ENCODE measurements around the gene SNRPA. TPM values are rescaled to one million over a fixed set of nuclear protein-coding genes. Genes with fewer than 3 reads are reported as not detected.

SNRPA gene
- total and polyA plus RNA-seq, 2 of the 4 experiments (the other 2 are of a cell fraction), result 30.3 to 81.3 TPM

DNA sequence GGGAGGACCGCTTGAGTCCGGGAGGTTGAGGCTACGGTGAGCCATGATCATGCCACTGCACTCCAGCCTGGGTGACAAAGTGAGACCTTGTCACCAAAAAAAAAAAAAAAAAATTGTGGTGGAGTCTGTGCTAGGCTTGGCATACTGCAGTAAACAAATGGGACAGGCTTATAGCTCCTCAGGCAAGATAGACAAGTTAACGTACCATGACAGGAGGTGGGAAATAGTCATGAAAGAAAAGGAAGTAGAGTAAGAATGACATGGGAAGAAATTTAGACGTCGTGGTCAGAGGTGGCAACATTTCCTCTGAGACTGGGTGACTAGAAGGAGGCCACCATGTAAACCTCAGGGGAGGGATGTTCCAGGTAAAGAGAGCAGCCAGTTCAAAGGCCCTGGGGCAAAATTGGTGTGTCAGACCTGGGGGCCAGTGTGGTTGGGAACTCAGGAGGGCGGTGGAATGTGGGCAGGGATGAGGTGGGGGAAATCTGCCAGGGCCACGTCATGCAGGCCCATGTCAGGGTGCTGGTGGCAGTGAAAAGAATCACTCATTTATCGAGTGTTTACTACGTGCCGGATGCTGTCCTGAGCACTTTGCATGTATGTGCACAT is 5.6 kb downstream of the SNRPA start:
- H3K56ac ChIP-seq (ENCODE audit: extremely low read depth, insufficient read depth, low read length), result no peak overlapping the region
- in situ Hi-C loops (cut with MboI; ENCODE audit: low sequenced_read_pairs), result no loop called here
- POLR2A ChIA-PET (ENCODE audit: unreplicated experiment), result no interaction called here
- H3K27me3 ChIP-seq (ENCODE audit: control insufficient read depth, insufficient read depth, low read length), result no peaks in the 10 kb centered on the region
- no peak overlapping the region for H3K27ac ChIP-seq (ENCODE audit: insufficient read depth, low read length)
- no peak overlapping the region for H2AK9ac ChIP-seq (replicated peaks; ENCODE audit: low read depth, low read length, poor library complexity)
- H3K4ac ChIP-seq (ENCODE audit: low read depth, low read length), result no peak overlapping the region
- H3K23ac ChIP-seq (ENCODE audit: low read depth, low read length), result no peak overlapping the region
- no TSS peak for BruUV-seq (replicated peaks)
- no peak overlapping the region for H4K91ac ChIP-seq (ENCODE audit: insufficient read depth, low read depth, low read length)
- H3K9me3 ChIP-seq (ENCODE audit: control insufficient read depth, insufficient read depth, low read length), result no peaks in the 10 kb centered on the region
- no peak overlapping the region for H2BK20ac ChIP-seq (ENCODE audit: low read depth, low read length)
- no peak for DNase-seq
- H3K79me1 ChIP-seq (ENCODE audit: low read depth in 1 of 2, low read length in 2 of 2), result peaks cover 27 to 57% of the 10 kb centered on the region in 2 experiments
- ATAC-seq (ENCODE audit: low read depth), result no peak
- peaks cover 9% of the 10 kb centered on the region; the same call in 1 of the 2 replicates for H3K9me1 ChIP-seq (ENCODE audit: insufficient read depth, low read length)
- H2BK5ac ChIP-seq (ENCODE audit: low read depth, low read length, poor library complexity, severe bottlenecking), result no peak overlapping the region
- dilution Hi-C loops (cut with HindIII; ENCODE audit: low sequenced_read_pairs, unreplicated experiment), result no loop called here
- peaks cover 56% of the 10 kb centered on the region for H3K36me3 ChIP-seq (ENCODE audit: control insufficient read depth, insufficient read depth, low read length)
- H2BK15ac ChIP-seq (ENCODE audit: low read depth, low read length), result no peak overlapping the region
- H3K4me1 ChIP-seq (ENCODE audit: control insufficient read depth, insufficient read depth, low read length), result peaks cover 2% of the 10 kb centered on the region; the same call in 1 of the 2 replicates
- peaks cover 35% of the 10 kb centered on the region for H4K20me1 ChIP-seq (ENCODE audit: insufficient read depth, low read length)
- no peak overlapping the region for H3K18ac ChIP-seq (ENCODE audit: low read depth, low read length)
- intact Hi-C loops (cut with micrococcal nuclease), result no loop called here
- H4K5ac ChIP-seq (ENCODE audit: low read depth, low read length), result no peak overlapping the region
- no peak overlapping the region for H2AFZ ChIP-seq (replicated peaks; ENCODE audit: low read length, poor library complexity)
- TF ChIP-seq MAZ (IDR thresholded peaks at IDR 0.05; ENCODE audit: borderline replicate concordance, low read depth, low read length) (no peak), MAFK (IDR thresholded peaks at IDR 0.05; ENCODE audit: low read depth, low read length) (no peak), POLR2A (IDR thresholded peaks at IDR 0.05; ENCODE audit: low read depth, low read length) (no peak), SMC3 (IDR thresholded peaks at IDR 0.05; ENCODE audit: low read depth, low read length) (no peak), NFE2L2 (IDR thresholded peaks at IDR 0.05; ENCODE audit: low read depth, low read length) (no peak), RFX5 (IDR thresholded peaks at IDR 0.05; ENCODE audit: low read depth, low read length) (no peak), MXI1 (IDR thresholded peaks at IDR 0.05; ENCODE audit: borderline replicate concordance, low read depth, low read length) (no peak), CEBPB (IDR thresholded peaks at IDR 0.05; ENCODE audit: low read depth, low read length) (no peak), RCOR1 (IDR thresholded peaks at IDR 0.05; ENCODE audit: insufficient replicate concordance, low read length) (no peak), FOS (IDR thresholded peaks at IDR 0.05; ENCODE audit: low read depth, low read length) (no peak), BHLHE40 (IDR thresholded peaks at IDR 0.05; ENCODE audit: low read depth, low read length) (no peak), CHD1 (IDR thresholded peaks at IDR 0.05; ENCODE audit: low read depth, low read length) (no peak), RAD21 (IDR thresholded peaks at IDR 0.05; ENCODE audit: low read length) (no peak)
- TF ChIP-seq, protein P1, sequence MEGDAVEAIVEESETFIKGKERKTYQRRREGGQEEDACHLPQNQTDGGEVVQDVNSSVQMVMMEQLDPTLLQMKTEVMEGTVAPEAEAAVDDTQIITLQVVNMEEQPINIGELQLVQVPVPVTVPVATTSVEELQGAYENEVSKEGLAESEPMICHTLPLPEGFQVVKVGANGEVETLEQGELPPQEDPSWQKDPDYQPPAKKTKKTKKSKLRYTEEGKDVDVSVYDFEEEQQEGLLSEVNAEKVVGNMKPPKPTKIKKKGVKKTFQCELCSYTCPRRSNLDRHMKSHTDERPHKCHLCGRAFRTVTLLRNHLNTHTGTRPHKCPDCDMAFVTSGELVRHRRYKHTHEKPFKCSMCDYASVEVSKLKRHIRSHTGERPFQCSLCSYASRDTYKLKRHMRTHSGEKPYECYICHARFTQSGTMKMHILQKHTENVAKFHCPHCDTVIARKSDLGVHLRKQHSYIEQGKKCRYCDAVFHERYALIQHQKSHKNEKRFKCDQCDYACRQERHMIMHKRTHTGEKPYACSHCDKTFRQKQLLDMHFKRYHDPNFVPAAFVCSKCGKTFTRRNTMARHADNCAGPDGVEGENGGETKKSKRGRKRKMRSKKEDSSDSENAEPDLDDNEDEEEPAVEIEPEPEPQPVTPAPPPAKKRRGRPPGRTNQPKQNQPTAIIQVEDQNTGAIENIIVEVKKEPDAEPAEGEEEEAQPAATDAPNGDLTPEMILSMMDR (conservative IDR thresholded peaks at IDR 0.05; ENCODE audit: low read depth, low read length), result no peak
- TF ChIP-seq, protein P2, sequence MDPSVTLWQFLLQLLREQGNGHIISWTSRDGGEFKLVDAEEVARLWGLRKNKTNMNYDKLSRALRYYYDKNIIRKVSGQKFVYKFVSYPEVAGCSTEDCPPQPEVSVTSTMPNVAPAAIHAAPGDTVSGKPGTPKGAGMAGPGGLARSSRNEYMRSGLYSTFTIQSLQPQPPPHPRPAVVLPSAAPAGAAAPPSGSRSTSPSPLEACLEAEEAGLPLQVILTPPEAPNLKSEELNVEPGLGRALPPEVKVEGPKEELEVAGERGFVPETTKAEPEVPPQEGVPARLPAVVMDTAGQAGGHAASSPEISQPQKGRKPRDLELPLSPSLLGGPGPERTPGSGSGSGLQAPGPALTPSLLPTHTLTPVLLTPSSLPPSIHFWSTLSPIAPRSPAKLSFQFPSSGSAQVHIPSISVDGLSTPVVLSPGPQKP (IDR thresholded peaks at IDR 0.05; ENCODE audit: borderline replicate concordance, low read depth, low read length), result no peak
- TF ChIP-seq, protein P3, sequence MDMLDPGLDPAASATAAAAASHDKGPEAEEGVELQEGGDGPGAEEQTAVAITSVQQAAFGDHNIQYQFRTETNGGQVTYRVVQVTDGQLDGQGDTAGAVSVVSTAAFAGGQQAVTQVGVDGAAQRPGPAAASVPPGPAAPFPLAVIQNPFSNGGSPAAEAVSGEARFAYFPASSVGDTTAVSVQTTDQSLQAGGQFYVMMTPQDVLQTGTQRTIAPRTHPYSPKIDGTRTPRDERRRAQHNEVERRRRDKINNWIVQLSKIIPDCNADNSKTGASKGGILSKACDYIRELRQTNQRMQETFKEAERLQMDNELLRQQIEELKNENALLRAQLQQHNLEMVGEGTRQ (IDR thresholded peaks at IDR 0.05; ENCODE audit: low read depth, low read length), result no peak
- H3K9ac ChIP-seq (ENCODE audit: low read depth, low read length), result no peak overlapping the region
- 96% methylated on average over 3 of the region's 11 CpGs; no CpG with 5 or more reads in 1 of the 2 experiments for WGBS, 2 experiments (ENCODE audit: extremely low coverage in 2 of 2, insufficient read length in 1 of 2)
- H4K8ac ChIP-seq (ENCODE audit: low read depth in 2 of 2, low read length in 2 of 2), result no peak overlapping the region
- CTCF ChIA-PET, result no interaction called here
- H3K4me2 ChIP-seq (ENCODE audit: low read depth, low read length), result no peak overlapping the region
- no peak overlapping the region for H3K4me3 ChIP-seq (ENCODE audit: insufficient read depth, low read depth, low read length)
- no peak overlapping the region for H2AK5ac ChIP-seq (ENCODE audit: low read depth, low read length)
- no peak overlapping the region for H2BK120ac ChIP-seq (ENCODE audit: low read depth, low read length)
- H3K14ac ChIP-seq (replicated peaks; ENCODE audit: low read depth, low read length), result no peak overlapping the region
